PC-3 (cell line): ENCODE data around the gene TBX20.
"Not testable (repeated sequence)": the region's sequence is repeated elsewhere in the genome, so short reads cannot be mapped to it uniquely, and the experiment has no call there.

Source experiments
- EZH2 ChIP-seq: fragments of 300-600 bp; sonication (generic); IDR thresholded peaks from one replicate; pipeline ENCODE4 v1.6.1; 2017; ENCODE audit warnings: antibody characterized with exemption, mild to moderate bottlenecking, low read length; ENCODE audit not compliant: unreplicated experiment
- TF ChIP-seq, protein P1 (sequence below): fragments of 300-600 bp; sonication (generic); conservative IDR thresholded peaks from 2 replicates; pipeline ENCODE4 v1.5.1; 2017; ENCODE audit warnings: antibody characterized with exemption, low read depth, mild to moderate bottlenecking, low read length

DNA sequence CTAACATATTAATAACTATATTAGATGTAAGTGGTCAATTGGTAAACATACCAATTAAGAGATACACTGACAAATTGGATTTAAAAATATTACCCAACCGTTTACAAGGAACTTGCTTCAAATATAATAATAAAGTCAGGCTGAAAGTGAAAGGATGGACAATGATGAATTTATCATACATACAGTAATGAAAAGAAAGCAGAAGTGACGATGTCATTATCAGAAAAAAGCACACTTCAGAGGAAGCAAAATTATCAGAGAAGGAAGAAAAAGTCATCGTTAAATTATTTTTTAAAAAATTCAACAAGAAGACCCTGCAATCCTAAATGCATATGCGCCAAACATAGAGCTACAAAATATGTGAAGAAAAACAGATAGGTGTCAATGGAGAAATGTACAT, 81.8 kb downstream of the TBX20 start:
- TF ChIP-seq, protein P1, sequence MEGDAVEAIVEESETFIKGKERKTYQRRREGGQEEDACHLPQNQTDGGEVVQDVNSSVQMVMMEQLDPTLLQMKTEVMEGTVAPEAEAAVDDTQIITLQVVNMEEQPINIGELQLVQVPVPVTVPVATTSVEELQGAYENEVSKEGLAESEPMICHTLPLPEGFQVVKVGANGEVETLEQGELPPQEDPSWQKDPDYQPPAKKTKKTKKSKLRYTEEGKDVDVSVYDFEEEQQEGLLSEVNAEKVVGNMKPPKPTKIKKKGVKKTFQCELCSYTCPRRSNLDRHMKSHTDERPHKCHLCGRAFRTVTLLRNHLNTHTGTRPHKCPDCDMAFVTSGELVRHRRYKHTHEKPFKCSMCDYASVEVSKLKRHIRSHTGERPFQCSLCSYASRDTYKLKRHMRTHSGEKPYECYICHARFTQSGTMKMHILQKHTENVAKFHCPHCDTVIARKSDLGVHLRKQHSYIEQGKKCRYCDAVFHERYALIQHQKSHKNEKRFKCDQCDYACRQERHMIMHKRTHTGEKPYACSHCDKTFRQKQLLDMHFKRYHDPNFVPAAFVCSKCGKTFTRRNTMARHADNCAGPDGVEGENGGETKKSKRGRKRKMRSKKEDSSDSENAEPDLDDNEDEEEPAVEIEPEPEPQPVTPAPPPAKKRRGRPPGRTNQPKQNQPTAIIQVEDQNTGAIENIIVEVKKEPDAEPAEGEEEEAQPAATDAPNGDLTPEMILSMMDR, result not testable (repeated sequence)
- TF ChIP-seq EZH2, result not testable (repeated sequence)
